GM12874 (cell line): ENCODE measurements around the gene C1orf146.

Experiments used
- CTCF ChIP-seq: IDR thresholded peaks from 2 replicates; pipeline ENCODE4 v1.5.1; 2011; ENCODE audit warnings: low read depth, mild to moderate bottlenecking, control low read depth, low read length, moderate library complexity; ENCODE audit not compliant: insufficient read depth

The C1orf146 gene

DNA sequence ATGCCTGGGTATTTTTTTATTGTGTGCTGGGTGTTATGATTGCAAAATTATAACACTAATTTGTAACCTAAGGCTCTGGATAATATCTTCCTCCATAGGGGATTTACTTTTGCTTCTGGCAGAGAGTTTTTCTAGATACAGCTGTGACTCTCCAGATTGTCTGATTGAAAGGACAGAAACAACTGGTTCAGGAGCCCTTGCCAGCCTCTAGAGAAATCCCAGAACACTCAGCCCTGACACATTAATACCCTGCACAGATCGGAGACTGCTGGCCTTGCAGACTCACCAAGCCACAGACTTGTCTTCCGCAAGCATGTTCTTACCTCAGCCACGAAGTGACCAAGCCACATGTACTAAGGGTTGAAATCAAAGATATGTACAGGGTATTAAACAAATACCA lies 10.7 kb downstream of the C1orf146 start:
- TF ChIP-seq CTCF, result no peak

GRCh38 chr1:92230736-92231135 lies 13.0 kb downstream of the C1orf146 start:
- TF ChIP-seq CTCF, result no peak

DNA sequence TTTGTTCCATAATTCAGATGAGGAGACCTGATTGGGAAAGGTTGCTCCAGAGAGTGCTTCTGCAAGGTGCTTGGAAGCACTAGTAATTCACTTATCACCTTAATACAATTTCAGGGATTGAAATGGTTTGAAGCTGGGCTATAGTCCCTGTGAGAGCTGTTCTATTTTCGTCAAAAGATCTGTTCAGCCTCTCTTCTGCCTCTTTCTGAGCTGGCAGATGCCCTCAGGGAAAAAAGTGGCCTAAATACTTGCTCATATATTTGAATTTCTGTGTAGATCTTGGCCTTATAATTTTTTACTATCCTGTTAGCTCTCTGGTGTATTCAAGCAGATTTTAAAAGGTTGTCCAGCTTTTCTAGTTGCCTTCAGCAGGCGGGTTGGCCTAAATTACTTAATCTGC lies 22.3 kb downstream of the C1orf146 start:
- no peak for TF ChIP-seq CTCF

DNA sequence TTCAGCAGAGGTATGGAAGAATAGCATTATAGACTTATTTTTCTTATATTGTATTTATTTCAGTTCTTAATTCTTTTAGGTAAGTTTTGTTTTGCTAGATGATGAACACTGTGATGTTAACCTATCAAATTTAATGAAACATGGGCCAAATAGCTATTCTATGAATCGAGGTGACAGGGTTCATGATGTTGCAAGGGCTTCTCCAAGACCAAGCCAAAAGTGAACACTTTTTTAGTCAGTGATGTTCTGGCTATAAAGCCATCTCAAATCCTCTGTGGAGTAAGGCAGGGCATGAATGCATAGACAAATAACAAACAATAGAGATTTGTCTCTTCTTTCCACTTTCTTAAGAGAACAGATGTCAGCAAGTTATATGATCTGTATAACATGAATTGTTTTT lies 26.7 kb downstream of the C1orf146 start:
- TF ChIP-seq CTCF, result no peak

DNA sequence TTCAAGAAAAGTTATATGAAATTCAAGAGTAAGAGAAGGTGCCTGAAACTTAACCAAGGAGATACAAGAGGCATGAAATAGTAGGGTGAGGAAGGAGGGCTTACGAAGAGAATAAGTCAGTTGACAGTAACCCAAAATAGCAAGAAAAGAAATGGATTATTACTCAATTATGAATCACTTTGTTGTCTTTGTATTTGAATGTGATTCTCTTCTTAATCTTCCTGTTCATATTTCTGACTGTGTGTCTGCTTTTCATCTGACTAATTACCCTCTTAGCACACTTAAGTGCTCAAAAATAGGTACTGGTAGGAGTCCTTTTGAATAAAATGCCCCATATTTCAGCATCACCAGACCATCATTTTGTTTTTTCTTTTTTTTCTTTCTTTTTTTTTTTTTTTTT lies 41.6 kb downstream of the C1orf146 start:
- TF ChIP-seq CTCF, result no peak

DNA sequence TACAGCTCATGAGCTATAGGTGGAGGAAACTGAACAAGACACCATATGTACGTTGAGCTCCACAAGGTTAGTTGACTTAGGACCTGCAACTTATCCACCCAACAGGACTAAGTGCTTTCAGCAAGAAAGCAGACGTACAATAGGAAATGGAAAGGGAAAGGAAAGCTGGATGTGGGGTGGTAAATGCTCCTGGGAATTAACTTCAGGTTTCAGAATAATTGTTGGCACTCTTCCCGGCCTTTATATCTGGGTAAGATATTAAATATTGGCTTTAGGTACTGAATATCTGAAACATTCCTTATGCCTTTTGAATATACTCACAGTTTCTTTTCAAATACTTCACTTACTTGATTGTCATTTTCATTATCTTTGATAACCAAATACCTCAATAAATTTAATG lies 44.8 kb downstream of the C1orf146 start:
- no peak for TF ChIP-seq CTCF

- no peak for TF ChIP-seq CTCF
These were observed 55.3 kb downstream of the C1orf146 start for GRCh38 chr1:92273039-92273438.

GRCh38 chr1:92274939-92275338 lies 57.2 kb downstream of the C1orf146 start:
- no peak for TF ChIP-seq CTCF
